ENCODE measurements around the gene C10orf95. TPM values are rescaled to one million over a fixed set of nuclear protein-coding genes. Genes with fewer than 3 reads are reported as not detected.

The C10orf95 gene
- total RNA-seq, 1 donor: not detected

DNA sequence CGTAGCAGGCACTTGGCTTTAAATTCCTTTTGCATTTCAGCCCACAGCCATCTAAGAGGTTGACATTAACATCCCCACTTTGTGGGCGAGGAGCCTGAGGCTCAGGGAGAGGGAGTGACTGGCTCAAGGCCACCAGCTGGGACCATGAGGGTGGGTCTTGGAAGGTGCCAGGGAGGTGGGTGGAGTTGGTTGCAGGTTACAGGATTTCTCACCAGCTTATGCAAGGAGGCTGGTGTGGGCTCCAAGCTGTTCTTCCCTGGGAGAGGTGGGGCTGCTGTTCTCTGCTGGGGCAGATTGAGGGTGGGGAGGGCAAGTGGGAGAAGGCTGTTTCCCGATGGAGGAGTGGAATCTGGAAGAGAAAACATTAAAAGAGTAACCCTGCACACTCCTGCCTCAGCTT lies 14.1 kb upstream of the C10orf95 start:
- H3K4me3 ChIP-seq (ENCODE audit: low read depth, low read length): no peak overlapping the region
- no peak for DNase-seq (ENCODE audit: low read depth)
- TF ChIP-seq, protein P1, sequence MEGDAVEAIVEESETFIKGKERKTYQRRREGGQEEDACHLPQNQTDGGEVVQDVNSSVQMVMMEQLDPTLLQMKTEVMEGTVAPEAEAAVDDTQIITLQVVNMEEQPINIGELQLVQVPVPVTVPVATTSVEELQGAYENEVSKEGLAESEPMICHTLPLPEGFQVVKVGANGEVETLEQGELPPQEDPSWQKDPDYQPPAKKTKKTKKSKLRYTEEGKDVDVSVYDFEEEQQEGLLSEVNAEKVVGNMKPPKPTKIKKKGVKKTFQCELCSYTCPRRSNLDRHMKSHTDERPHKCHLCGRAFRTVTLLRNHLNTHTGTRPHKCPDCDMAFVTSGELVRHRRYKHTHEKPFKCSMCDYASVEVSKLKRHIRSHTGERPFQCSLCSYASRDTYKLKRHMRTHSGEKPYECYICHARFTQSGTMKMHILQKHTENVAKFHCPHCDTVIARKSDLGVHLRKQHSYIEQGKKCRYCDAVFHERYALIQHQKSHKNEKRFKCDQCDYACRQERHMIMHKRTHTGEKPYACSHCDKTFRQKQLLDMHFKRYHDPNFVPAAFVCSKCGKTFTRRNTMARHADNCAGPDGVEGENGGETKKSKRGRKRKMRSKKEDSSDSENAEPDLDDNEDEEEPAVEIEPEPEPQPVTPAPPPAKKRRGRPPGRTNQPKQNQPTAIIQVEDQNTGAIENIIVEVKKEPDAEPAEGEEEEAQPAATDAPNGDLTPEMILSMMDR (IDR thresholded peaks at IDR 0.05; ENCODE audit: insufficient read depth, low read length): no peak

DNA sequence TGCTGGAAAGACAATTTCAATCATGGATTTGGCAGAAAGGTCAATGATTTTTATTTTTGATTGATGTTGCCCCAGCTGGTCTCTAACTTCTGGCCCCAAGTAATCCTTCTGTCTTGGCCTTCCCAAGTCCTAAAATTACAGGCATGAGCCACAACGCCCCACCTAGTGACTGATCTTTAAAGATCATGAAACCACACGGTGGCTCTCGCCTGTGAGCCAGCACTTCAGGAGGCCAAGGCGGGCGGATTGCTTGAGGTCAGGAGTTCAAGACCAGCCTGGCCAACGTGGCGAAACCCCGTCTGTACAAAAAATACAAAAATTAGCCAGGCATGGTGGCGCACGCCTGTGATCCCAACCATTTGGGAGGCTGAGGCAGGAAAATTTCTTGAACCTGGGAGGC lies 12.6 kb upstream of the C10orf95 start:
- H3K4me3 ChIP-seq (ENCODE audit: low read depth, low read length): no peak overlapping the region
- no peak for DNase-seq (ENCODE audit: low read depth)
- TF ChIP-seq, protein P1 (IDR thresholded peaks at IDR 0.05; ENCODE audit: insufficient read depth, low read length): no peak

GRCh38 chr10:102462512-102463054 lies 11.2 kb upstream of the C10orf95 start:
- DNase-seq (ENCODE audit: low read depth): no peak
- TF ChIP-seq, protein P1 (IDR thresholded peaks at IDR 0.05; ENCODE audit: insufficient read depth, low read length): no peak

DNA sequence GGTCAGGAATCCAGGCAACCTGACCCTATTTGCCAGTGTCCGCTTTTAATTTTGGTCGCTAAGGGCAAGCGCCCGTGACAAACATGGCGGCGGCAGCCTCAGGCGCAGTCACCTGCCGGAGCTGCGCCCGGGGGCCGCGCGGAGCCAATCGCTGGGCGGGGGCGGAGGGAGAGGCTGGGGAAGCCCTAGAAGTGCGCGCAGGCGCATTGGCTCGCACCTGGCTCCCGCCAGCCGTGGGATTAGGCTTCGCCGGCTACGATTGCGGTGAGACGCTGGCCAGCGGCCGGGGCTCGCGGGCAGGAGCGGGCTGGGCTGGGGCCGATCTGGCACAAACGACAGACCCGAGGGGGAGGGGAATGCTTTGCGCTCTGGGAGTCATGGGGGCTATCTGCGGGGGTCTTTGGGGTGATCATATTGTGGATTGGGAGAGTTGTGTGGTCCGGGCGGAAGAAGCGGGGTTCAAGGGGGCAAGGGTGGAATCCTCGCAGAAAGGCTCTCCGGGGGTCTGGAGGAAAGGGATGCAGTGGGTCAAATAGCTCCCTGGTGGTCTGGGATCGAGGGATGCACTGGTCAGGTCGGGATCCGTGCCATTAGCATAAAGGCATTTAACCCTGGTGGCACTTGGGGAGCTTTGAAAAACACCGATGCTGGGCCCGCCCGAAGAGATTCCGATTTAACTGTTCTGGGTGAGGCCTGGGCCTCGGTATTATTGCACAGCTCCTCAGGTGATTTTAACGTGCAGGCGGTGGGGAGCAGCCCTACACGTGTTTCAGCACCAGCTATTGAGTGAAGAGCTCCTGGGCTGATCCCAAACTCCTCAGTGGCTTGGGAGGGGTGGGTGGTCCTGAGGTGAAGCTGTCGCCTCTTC lies 10.1 kb upstream of the C10orf95 start:
- H3K4me3 ChIP-seq (ENCODE audit: low read depth, low read length): peak overlapping the region; percentile 66
- TF ChIP-seq, protein P1 (IDR thresholded peaks at IDR 0.05; ENCODE audit: insufficient read depth, low read length): no peak
- DNase-seq (ENCODE audit: low read depth): peak; percentile 66

More at GRCh38 chr10:102462512-102463054, 11.2 kb upstream of the C10orf95 start:
- no peak overlapping the region for H3K4me3 ChIP-seq (ENCODE audit: low read depth, low read length)

- DNase-seq (ENCODE audit: low read depth): no peak
- TF ChIP-seq, protein P1 (IDR thresholded peaks at IDR 0.05; ENCODE audit: insufficient read depth, low read length): no peak
- peak overlapping the region; percentile 66 for H3K4me3 ChIP-seq (ENCODE audit: low read depth, low read length)
These were observed 9.5 kb upstream of the C10orf95 start for GRCh38 chr10:102460836-102461186.

DNA sequence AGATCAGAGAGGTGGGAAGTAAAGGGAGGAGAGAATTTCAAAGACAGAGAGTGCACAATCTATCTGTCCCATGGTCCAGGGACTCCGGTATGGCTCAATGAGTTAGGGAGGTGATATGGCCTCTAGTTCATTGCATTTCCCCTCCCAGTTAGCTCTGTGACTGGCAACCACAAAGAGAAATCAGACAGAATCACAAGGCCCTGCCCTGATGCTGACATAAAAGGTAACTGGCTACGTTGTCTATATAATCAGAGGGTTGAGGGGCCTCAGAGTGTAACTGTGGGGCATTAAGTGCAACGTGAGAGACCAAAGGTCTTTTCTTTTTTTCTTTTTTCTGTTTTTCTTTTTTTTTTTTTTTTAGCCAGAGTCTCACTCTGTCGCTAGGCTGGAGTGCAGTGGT lies 7.3 kb upstream of the C10orf95 start:
- no peak for DNase-seq (ENCODE audit: low read depth)
- no peak overlapping the region for H3K4me3 ChIP-seq (ENCODE audit: low read depth, low read length)
- TF ChIP-seq, protein P1 (IDR thresholded peaks at IDR 0.05; ENCODE audit: insufficient read depth, low read length): no peak

Measured in fibroblast of the aortic adventitia (primary cell).